T-helper 1 cell (primary cell): ENCODE results near the gene DCAF7.

Source experiments
- DNase-seq, 5 donors: peaks; one replicate each; pipeline ENCODE4 v3.0.0-alpha.2; 2012 to 2020

DCAF7 gene

DNA sequence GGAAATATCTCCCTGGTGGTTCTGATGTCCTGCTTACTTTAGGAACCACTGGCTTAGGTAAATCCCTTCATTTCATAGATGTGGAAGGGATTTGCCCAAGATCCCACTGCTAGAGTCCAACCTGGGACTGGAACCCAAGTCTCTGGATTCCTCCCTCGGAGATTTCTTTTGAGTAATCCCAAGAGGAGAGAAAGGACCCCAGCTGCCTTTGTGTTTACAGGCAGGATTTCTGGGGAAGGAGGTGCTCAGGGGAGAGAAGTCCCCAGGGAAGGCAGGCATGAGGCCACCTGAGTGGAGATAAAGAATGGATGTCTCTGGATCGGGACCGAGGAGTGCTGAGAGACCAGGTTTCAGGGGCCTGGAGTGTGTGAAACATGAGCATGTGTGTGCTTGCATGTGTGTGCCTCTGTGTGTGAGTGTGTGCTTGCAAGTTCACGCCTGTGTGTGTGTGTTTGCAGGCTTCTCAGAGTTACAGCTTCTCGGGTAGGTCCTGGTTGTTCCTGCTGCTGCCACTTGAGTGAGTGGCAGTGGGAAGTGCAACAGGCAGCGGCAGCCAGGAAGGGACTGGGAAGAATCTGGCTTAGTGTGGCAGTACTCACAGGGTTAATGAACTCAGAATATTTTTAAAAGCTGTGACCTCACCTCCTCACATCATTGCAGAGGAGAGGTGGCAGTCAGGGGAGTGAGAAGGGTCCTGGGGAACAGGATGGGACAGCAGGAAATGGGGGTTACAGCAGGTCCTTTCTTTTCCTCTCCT is 24.9 kb upstream of the DCAF7 start:
- no peak for DNase-seq

DNA sequence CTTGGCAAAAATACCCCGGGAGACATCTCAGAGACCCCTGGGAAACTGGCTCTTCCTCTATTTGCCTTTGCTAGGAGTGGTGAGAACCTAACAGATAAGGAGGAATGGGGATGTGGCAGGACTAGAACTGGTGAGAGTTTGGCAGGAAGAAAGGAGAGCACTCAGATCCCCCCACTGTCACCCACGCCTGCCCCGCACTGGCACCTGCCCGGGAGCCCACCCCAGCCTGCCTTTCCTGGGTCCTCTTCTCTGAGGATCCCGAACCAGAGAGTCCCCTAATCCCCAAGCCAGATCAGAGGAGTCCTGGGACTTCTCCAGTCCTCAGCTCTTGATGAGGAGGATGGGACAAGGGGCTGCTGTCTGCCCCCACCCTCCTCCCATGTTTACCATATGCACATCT is 23.4 kb upstream of the DCAF7 start:
- no peak for DNase-seq

DNA sequence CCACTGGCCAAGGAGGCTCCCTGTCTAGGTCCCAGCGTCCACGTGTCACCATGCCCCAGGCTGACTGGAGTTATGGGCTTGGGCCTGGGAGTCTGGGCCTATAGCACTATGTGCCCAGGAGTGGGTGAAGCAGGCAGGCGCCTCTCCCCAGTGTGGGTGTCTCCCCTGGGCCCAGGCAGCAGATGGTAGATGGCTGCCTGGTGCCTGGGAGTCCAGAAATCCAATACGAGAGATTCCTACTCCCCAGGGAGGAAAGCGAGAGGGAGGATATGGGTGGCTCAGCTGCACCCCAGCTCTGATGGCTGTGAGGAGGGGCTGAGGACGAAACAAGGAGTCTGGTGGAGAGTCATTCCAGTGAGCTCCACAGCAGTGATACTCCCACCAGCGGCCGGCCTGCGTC is 22.1 kb upstream of the DCAF7 start:
- no peak for DNase-seq

DNA sequence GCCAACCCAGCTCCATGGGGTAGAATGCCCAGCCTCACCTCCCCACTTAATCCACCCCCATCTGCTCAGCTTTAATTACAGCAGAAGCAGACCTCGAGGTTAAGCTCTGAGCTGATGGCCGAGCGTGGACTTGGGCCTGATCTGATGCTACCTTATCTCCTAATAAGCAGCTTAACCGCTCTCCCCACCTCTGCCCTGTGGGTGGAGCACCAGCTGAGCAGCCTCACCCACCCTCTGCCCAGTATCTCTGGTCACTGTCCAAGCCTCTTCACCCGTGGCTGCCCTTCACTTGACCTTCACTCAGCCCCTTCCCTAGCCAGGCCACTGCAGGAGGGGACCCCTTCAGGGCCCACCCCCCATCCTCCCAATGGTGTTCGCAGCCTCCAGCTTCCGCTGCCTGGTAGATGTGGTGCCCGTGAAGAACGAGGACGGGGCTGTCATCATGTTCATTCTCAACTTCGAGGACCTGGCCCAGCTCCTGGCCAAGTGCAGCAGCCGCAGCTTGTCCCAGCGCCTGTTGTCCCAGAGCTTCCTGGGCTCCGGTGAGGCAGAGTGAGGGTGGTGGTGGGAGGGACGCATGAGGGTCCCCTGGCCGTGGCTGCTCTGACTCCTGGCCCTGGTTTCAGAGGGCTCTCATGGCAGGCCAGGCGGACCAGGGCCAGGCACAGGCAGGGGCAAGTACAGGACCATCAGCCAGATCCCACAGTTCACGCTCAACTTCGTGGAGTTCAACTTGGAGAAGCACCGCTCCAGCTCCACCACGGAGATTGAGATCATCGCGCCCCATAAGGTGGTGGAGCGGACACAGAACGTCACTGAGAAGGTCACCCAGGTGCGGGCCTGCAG is 20.3 kb upstream of the DCAF7 start:
- DNase-seq = no peak

DNA sequence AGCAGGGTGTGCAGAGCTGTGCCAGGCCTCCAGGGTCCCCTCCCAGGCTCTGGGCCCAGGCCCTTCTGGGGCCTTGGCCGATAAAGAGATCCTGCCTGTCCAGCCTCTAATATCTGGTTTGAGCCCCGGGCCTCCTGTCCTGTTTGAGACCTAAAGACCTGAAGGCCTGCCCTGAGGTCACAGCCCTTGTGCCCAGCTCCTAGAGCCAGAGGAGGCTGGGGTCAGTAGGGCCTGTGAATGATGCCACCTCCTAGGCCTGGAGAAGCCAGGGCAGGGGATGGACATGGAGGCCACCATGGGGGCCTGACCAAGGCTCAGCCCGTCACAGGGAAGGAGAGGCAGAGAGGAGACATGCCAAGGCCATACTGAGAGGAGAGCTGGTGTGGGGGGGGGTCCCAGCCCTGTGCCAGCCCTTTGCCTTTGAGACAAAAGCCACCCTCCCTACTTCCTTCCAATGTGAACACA is 19.7 kb upstream of the DCAF7 start:
- DNase-seq = no peak

DNA sequence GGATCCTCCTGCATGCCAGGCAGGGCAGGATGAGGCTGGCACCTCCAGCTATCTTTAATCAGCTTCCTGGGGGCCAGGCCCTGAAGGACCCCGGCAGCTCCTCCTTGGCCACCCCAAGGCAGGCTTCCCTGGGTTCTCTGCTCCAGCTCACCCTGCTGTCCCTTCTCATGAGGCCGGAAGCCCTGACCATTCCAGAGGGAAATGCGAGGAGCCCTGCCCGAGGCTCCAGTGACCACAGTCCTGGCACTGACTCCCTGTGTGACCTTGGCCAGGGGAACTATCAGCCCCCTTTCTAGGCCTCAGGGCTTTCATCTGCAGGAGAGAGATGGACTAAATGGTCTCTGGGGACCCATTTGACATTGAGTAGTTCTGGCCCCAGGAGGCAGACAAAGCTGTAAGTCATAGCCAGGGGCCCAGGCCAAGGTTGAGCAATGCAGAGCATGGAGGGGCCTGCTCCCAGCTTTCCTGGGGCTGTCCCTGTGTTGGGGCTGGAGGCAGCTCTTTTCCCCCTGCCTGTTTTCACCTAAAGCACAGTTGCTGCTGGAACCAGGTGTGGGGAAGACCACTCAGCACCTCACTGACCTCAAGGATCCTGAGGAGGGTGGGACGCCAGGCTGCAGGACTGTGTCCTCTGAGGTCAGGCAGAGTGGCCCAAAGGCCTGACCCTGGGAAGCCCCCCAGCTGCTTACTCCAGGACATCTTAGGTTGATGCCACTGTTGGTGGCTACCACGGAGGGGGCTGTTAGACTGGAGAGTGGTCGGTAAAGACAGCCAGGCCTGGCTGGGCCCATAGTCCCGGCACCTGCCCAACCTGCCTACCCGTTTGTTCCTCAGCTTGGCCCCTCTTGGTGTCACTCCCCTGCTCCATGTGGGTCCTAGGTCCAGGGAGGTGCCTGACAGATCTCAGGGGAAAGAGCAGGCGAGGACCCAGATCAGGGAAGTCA is 19.0 kb upstream of the DCAF7 start:
- no peak for DNase-seq

DNA sequence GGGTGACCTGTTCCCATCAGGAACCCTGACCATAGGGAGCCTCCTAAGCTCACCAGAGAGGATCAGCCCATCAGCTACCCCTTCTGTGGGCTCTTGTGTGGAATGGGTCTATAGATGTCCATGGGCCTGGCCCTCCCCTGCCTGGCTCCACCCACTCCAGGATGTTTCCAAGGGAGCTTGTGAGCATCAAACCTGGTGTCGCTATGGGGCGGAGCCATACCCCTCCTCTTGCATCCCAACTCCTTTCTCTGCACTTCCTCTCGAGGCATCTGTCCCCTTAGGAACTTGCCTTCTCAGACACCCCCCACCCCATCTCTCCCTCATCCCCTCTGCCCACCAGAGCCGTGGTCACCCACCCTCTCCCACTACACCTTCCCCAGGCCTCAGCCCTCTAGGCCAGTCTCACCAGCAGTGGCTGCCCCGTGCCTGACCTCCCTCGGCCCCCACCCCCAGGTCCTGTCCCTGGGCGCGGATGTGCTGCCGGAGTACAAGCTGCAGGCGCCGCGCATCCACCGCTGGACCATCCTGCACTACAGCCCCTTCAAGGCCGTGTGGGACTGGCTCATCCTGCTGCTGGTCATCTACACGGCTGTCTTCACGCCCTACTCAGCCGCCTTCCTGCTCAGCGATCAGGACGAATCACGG is 16.7 kb upstream of the DCAF7 start:
- no peak for DNase-seq

DNA sequence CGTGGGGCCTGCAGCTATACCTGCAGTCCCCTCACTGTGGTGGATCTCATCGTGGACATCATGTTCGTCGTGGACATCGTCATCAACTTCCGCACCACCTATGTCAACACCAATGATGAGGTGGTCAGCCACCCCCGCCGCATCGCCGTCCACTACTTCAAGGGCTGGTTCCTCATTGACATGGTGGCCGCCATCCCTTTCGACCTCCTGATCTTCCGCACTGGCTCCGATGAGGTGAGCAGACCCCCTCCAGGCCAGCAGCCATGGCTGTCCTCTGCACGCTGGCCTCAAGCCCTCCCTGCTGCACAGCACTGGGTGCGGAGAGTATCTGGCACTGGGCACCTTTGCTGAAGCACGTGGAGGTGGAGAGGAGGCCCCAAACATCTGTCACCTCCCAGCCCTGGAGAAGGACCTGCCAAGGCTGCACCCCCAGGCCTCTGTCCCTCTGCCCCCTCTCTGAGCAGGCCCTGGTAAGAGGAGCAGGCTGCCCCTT is 16.2 kb upstream of the DCAF7 start:
- DNase-seq = no peak

DNA sequence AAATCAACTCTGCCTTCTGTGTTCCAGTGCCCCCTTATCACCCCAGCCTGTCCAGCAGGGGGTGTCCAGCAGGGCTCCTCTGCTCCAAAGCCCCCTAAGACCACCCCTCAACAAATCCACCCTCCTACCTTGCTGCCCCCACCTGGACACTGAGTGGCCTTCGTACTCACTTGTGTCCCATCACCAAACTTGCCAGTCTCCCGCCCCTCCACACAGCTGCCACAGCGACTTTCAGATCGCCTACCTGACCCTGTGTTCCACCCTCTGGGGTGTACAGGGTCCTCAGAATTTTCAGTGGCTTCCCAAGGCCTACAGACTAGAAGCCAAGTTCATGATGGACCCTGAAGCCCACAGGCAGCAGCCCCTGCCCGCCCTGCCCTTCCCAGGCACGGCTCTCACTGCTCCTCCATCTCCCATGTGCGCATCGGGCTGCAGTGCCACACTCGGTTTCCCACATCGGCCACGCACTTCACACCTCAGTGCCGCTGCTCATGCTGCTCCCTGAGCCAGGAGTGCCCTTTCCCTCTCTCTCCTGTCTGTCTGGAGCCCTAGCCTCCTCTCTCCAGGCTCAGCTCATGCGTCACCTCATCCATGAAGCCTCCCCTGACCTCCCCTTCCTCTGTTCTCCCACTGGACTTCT is 15.3 kb upstream of the DCAF7 start:
- no peak for DNase-seq

DNA sequence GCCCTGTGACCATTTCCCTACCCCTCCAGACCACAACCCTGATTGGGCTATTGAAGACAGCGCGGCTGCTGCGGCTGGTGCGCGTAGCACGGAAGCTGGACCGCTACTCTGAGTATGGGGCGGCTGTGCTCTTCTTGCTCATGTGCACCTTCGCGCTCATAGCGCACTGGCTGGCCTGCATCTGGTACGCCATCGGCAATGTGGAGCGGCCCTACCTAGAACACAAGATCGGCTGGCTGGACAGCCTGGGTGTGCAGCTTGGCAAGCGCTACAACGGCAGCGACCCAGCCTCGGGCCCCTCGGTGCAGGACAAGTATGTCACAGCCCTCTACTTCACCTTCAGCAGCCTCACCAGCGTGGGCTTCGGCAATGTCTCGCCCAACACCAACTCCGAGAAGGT is 14.6 kb upstream of the DCAF7 start:
- DNase-seq = no peak

DNA sequence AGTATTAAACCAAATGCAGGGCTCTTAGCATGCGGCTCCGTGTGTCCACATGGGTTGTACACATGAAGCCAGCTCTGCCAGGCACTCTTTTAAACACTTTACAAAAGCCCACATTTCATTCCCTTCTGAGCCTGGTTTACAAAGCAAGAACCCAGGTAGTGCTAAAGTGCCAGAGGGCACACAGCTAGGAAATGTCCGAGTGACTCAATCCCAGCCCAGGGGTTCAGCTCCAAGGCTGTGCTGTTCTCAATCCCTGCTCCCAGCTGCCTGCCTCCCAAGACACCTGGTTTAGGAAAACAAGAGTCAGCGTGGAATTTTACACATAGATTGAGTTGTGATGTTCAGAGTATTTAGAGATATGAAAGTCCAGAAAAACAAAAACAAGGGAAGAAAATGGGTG is 13.3 kb upstream of the DCAF7 start:
- DNase-seq = no peak

DNA sequence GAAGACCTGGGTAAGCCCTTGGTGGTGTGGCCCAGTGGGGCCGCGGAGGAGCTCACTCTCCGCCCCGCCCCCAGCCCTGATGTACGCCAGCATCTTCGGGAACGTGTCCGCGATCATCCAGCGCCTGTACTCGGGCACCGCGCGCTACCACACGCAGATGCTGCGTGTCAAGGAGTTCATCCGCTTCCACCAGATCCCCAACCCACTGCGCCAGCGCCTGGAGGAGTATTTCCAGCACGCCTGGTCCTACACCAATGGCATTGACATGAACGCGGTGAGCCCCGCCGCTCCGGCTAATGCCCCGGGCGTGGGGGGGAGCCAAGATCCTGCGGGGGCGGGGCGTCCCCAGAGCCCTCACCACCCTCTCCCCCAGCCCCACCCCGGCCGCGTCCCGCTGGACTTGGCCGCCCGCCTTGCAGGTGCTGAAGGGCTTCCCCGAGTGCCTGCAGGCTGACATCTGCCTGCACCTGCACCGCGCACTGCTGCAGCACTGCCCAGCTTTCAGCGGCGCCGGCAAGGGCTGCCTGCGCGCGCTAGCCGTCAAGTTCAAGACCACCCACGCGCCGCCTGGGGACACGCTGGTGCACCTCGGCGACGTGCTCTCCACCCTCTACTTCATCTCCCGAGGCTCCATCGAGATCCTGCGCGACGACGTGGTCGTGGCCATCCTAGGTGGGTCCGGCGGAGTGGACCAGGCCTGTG is 12.1 kb upstream of the DCAF7 start:
- DNase-seq = no peak

DNA sequence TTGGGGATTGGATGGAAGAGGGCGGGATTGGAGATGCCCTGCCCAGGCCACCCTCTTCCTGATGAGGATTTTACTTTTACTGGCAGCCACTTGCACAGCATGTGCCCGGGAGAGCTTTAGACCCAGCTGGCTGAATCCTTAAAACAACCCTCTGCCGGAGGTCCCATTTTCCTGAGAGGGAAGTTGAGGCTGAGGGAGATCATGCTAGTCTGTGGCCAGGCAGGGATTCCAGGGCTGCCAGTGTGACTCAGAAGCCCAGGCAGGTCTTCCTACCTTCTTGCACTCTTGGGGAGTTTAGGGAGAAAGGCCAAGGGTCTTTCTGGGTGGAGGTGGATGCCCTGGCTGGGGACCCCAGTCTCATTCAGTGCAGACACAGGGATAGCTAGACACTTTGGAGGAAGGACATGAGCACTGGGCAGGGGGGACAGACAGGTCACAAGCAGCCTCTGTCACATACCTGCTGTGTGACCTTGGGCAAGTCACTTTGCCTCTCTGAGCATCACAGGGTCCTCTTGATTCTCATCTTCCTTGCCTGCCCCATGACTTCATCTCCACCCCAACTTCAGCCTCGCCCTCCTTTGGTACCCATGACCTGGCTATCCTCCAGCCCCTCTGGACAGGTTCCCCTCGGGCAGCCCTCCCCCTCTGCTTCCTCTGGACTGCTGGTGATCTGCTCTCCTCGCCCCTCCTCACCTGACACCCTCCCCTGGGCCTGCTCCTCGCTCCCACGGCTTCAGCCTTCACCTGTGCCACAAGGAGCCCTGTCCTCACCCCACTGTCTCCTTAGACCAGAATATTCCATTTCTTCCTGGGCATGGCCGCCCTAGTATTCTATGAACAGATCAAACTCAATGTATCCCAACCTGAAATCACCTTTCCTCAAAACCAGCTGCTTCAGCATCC is 11.3 kb upstream of the DCAF7 start:
- DNase-seq = no peak

DNA sequence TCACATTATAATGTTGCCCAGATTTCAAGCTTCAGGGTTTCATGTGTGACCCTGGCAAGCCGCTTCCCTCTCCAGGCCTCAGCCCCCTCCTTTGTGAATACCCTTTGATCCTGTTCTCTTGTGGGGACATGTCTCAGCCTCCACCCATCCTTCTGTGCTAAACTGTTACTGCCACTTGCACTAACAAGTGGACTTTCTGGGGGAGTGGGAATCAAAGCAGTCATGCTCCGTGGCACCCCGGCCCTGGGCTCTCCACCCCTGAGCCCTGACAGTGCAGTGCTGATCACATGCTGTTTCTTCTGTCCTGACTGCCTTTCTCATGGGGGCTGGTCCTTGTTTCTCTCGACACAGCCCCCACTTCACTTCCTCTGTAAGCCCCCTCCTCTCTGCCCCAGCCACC is 9.7 kb upstream of the DCAF7 start:
- DNase-seq = no peak

DNA sequence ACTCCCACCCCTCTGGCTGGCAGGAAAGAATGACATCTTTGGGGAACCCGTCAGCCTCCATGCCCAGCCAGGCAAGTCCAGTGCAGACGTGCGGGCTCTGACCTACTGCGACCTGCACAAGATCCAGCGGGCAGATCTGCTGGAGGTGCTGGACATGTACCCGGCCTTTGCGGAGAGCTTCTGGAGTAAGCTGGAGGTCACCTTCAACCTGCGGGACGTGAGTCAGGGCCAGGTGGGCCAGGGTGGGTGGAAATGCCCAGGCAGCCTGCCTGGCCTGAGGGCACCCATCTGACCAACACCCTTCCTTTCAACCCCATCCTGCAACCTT is 8.1 kb upstream of the DCAF7 start:
- DNase-seq = no peak

DNA sequence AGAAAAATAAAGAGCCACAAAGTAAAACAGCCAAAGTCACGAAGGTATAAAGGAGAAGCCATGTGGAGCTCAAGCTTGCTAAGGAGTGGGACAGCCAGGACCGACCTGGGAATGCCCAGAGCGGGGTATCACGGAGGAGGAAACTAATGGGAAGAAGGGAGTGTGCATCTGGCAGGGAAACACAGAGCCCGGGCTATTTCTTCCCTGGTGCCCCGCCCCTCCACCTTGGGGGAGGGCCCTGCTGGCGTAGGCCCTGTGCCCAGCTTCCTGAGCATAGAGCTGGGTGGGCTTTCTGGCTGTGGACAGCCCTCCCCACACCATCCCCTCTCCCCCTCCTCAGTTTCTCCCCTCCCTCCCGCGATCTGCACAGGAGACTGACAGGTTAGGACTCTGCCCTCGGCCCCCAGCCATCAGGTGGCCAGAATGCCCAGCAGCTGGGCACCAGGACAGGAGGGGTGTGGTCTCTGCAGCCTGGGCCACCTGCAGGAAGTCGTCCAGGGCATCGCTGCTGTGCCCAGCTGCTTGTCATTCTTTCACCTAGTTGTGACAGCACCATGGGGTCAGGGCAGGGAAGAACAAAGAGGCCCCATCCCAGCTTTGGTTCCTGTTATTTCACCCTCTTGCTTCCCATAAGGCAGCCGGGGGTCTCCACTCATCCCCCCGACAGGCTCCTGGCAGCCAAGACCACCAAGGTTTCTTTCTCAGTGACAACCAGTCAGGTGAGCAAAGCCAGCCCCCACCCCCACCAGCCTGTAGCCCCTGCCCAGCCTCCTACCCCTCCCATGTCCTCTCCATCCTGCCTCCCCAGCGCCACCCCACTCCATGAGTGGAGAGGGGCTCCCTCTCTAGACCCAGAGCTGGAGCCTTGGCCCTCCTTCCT is 7.1 kb upstream of the DCAF7 start:
- no peak for DNase-seq

DNA sequence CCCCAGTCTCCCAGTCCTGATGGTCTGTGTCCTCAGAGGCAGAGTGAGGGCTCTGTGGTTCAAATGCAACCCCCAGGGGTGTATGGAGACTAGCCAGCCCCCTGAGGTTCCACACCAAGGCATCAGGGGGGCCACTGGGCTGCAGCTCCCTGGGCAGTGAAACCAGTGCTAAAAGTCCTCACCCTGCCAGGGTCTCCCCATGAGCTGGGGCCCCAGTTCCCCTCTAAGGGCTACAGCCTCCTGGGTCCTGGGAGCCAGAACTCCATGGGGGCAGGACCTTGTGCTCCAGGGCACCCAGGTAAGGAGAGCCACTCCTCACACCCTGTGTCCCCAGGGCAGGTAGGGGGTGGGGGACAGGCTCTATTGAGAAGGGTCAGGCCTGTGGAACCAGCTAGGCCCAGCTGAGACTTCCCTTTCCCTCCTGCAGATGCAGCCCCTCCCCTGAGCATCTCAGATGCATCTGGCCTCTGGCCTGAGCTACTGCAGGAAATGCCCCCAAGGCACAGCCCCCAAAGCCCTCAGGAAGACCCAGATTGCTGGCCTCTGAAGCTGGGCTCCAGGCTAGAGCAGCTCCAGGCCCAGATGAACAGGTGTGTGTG is 6.4 kb upstream of the DCAF7 start:
- no peak for DNase-seq

DNA sequence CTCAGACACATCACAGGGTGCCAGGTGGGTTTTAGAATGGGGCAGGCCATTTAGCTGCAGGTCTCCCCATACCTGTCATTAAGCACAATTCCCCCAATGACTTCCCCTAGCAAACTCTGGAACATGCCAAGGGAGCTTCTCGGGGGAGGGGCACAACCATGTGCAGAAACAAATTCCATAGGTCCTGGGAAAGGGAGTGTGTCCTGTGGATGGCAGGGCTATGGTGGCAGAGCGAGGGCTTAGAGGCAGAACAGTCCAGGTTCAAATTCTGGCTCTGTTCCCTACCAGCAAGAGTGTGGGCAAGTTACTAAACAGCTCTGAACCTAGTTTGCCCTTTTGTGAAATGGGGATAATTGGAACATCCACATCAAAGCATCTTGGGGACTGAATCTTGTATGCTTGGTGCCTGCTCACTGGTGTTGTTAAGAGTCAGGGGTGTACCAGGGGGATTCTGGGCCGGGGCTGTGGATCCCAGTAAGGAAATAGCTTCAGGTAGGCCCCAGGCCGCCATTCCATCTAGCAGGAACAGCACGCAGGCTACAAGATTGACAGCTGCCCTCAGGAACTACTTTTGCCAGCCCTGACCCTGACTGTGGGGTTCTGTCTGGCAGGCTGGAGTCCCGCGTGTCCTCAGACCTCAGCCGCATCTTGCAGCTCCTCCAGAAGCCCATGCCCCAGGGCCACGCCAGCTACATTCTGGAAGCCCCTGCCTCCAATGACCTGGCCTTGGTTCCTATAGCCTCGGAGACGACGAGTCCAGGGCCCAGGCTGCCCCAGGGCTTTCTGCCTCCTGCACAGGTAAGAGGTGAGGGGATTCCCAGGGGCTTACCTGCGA is 5.6 kb upstream of the DCAF7 start:
- DNase-seq = no peak
